K562 (cell line): ENCODE measurements around the gene SND1. TPM values are rescaled to one million over a fixed set of nuclear protein-coding genes. Genes with fewer than 3 reads are reported as not detected.
A peak's percentile ranks its signal among the peaks of the same experiment; 100 is the strongest.

Experiments used
- ATAC-seq: fragments of 200-7000 bp; cut with Tn5 transposase; 3 replicates; pipeline ENCODE4 v1.9.1; 2020; ENCODE audit warnings: moderate library complexity
- BruUV-seq: library from RNA; stranded (reverse); fragments of 400-500 nt; replicated peaks from 2 replicates; lab custom pipeline; 2021; lab: Mats Ljungman, UMichigan
- CTCF ChIA-PET: fragments of 300-600 bp; formaldehyde crosslinking; extraction: SDS; loops from one replicate; lab custom pipeline; 2021; ENCODE audit warnings: low intra/inter-chr PET ratio; lab: Yijun Ruan, JAX
- POLR2A ChIA-PET: fragments of 300-600, 350-650 bp; sonication (Branson Sonifier 250); formaldehyde crosslinking; extraction: SDS; loops from one replicate; lab custom pipeline; 2021; ENCODE audit warnings: antibody characterized with exemption, inconsistent platforms; lab: Yijun Ruan, JAX
- DNase-seq, 4 experiments: peaks; one replicate each; pipeline versions ENCODE4 v3.0.0 to v3.0.0-alpha.2; 2011 to 2018; ENCODE audit warnings: low spot score in 3 of 4, mixed read lengths in 3 of 4; ENCODE audit errors: extremely low read depth in 1 of 4
- FAIRE-seq: peaks from 2 replicates; lab custom pipeline; 2011; peaks lifted over from hg19 to GRCh38; lab: Jason Lieb, UNC
- H2AFZ ChIP-seq: 2 replicates; pipeline ENCODE4 v1.6.0; 2011; ENCODE audit warnings: low read depth, low read length, control low read depth, inconsistent platforms
- H3K27ac ChIP-seq: fragments of 200-600 bp; 3 replicates; pipeline ENCODE4 v1.8.0; 2011; ENCODE audit warnings: low read depth, mild to moderate bottlenecking, control low read depth, inconsistent platforms, low read length, moderate library complexity, mixed read lengths; ENCODE audit errors: extremely low read depth
- H3K27me3 ChIP-seq, 2 experiments: fragments of 300-600 bp in 1 of 2; 2 replicates in 1 of 2; 3 replicates in 1 of 2; pipeline versions ENCODE4 v1.6.0 to v1.8.0; 2011; ENCODE audit warnings: inconsistent platforms in 2 of 2, low read length in 2 of 2, mild to moderate bottlenecking in 1 of 2, mixed read lengths in 1 of 2, moderate library complexity in 1 of 2; ENCODE audit not compliant: control insufficient read depth in 2 of 2, insufficient read depth in 2 of 2
- H3K36me3 ChIP-seq: fragments of 300-600 bp; 3 replicates; pipeline ENCODE4 v1.8.0; 2011; ENCODE audit warnings: mild to moderate bottlenecking, low read length, inconsistent platforms; ENCODE audit not compliant: control insufficient read depth, insufficient read depth
- H3K4me1 ChIP-seq, 2 experiments: fragments of 200-600 bp in 1 of 2; replicated peaks in 1 of 2; 2 replicates in 1 of 2; 3 replicates in 1 of 2; pipeline versions ENCODE4 v1.5.1 to v1.8.0; 2011; ENCODE audit warnings: inconsistent platforms in 2 of 2, low read length in 2 of 2, mild to moderate bottlenecking in 1 of 2, mixed read lengths in 1 of 2, moderate library complexity in 1 of 2; ENCODE audit not compliant: control insufficient read depth in 2 of 2, insufficient read depth in 2 of 2
- H3K4me2 ChIP-seq: 2 replicates; pipeline ENCODE4 v1.6.1; 2011; ENCODE audit warnings: low read length, control low read depth, inconsistent platforms, mixed read lengths; ENCODE audit not compliant: insufficient read depth
- H3K4me3 ChIP-seq: fragments of 200-600 bp; sonication (generic), shearing (Covaris generic); 2 replicates; pipeline ENCODE4 v1.5.1; 2016; ENCODE audit warnings: control low read depth, inconsistent platforms
- H3K79me2 ChIP-seq: fragments of 200-600 bp; 3 replicates; pipeline ENCODE4 v1.8.0; 2011; ENCODE audit warnings: low read length, inconsistent platforms; ENCODE audit not compliant: control insufficient read depth, insufficient read depth
- H3K9ac ChIP-seq, 2 experiments: 2 replicates each; pipeline versions ENCODE4 v1.6.0 to v1.6.1; 2011; ENCODE audit warnings: low read depth in 2 of 2, low read length in 2 of 2, control low read depth in 1 of 2, inconsistent platforms in 1 of 2, mild to moderate bottlenecking in 1 of 2, mixed read lengths in 1 of 2; ENCODE audit not compliant: insufficient read depth in 1 of 2
- H3K9me1 ChIP-seq: one replicate; pipeline ENCODE4 v1.6.0; 2011; ENCODE audit warnings: inconsistent platforms, mild to moderate bottlenecking, low read length, moderate library complexity; ENCODE audit not compliant: control insufficient read depth, insufficient read depth
- H3K9me3 ChIP-seq: replicated peaks from 2 replicates; pipeline ENCODE4 v1.5.1; 2011; ENCODE audit warnings: low read depth, low read length, inconsistent platforms; ENCODE audit not compliant: control insufficient read depth, insufficient read depth
- H4K20me1 ChIP-seq: replicated peaks from 2 replicates; pipeline ENCODE4 v1.6.1; 2011; ENCODE audit warnings: low read length, inconsistent platforms, mixed read lengths; ENCODE audit not compliant: control insufficient read depth, insufficient read depth
- C11orf30 ChIP-seq: fragments of 450-650 bp; IDR thresholded peaks from 2 replicates; pipeline ENCODE4 v1.6.1; 2016; ENCODE audit warnings: low read depth, mild to moderate bottlenecking
- CGGBP1 ChIP-seq: fragments of 250-450 bp; sonication (Bioruptor Pico); IDR thresholded peaks from 2 replicates; pipeline ENCODE4 v1.9.0; 2021; ENCODE audit warnings: mild to moderate bottlenecking
- ESRRA ChIP-seq: fragments of 450-650 bp; IDR thresholded peaks from 2 replicates; pipeline ENCODE4 v1.6.1; 2014; ENCODE audit warnings: low read depth, mild to moderate bottlenecking, moderate library complexity, borderline replicate concordance
- GATA2 ChIP-seq: sonication (generic); formaldehyde crosslinking; IDR thresholded peaks from 2 replicates; pipeline ENCODE4 v1.4.0; 2020; ENCODE audit warnings: mild to moderate bottlenecking, missing genetic modification reagents
- HMBOX1 ChIP-seq: sonication (generic); IDR thresholded peaks from 2 replicates; pipeline ENCODE4 v1.6.1; 2016
- MBD1 ChIP-seq: fragments of 250-450 bp; sonication (Bioruptor Pico); IDR thresholded peaks from 2 replicates; pipeline ENCODE4 v1.8.0; 2022; ENCODE audit warnings: inconsistent platforms
- MEIS2 ChIP-seq: fragments of 450-650 bp; IDR thresholded peaks from 2 replicates; pipeline ENCODE4 v1.6.1; 2014; ENCODE audit warnings: mild to moderate bottlenecking; ENCODE audit not compliant: partially characterized antibody
- PBX2 ChIP-seq, 2 experiments: IDR thresholded peaks in 1 of 2; conservative IDR thresholded peaks in 1 of 2; 2 replicates each; pipeline ENCODE4 v1.6.1; 2016; ENCODE audit warnings: low read depth in 2 of 2, mild to moderate bottlenecking in 1 of 2, missing compliant biosample characterization in 1 of 2, missing genetic modification characterization in 1 of 2, moderate library complexity in 1 of 2
- PKNOX1 ChIP-seq: fragments of 450-650 bp; IDR thresholded peaks from 2 replicates; pipeline ENCODE4 v1.6.1; 2016
- RCOR1 ChIP-seq, 2 experiments: IDR thresholded peaks; 2 replicates each; pipeline ENCODE4 v1.6.1; 2012; ENCODE audit warnings: low read depth in 2 of 2, low read length in 2 of 2, borderline replicate concordance in 1 of 2, improper control_type of control experiment in 1 of 2
- SMARCA4 ChIP-seq: fragments of 450-650 bp; IDR thresholded peaks from 2 replicates; pipeline ENCODE4 v1.6.1; 2016
- YY1 ChIP-seq, 3 experiments: IDR thresholded peaks; 2 replicates each; pipeline ENCODE4 v1.6.1; 2011; ENCODE audit warnings: low read length in 2 of 3, mild to moderate bottlenecking in 2 of 3, moderate library complexity in 2 of 3, borderline replicate concordance in 1 of 3, control low read depth in 1 of 3, low read depth in 1 of 3; ENCODE audit not compliant: insufficient read depth in 3 of 3, insufficient replicate concordance in 2 of 3, control insufficient read depth in 1 of 3, insufficient read length in 1 of 3; ENCODE audit errors: extremely low read depth in 1 of 3
- ZNF282 ChIP-seq: sonication (generic); formaldehyde crosslinking; IDR thresholded peaks from 2 replicates; pipeline ENCODE4 v1.8.1; 2023; ENCODE audit warnings: missing genetic modification reagents
- ZNF316 ChIP-seq: fragments of 450-650 bp; IDR thresholded peaks from 2 replicates; pipeline ENCODE4 v1.6.1; 2016
- WGBS: fragments of 100-300 bp; shearing (Covaris generic); methylation state at CpG from one replicate; pipeline ENCODE4 v1.1.6; 2016; ENCODE audit warnings: low coverage, mixed read lengths; ENCODE audit not compliant: insufficient coverage; ENCODE audit errors: missing lambda C conversion rate; 5-methylcytosine and 5-hydroxymethylcytosine counted together
- in situ Hi-C: fragments of 300-500 bp; cut with MboI; formaldehyde crosslinking; loops from 4 replicates; pipeline ENCODE4 v1.15.0; 2018; ENCODE audit warnings: inconsistent platforms, mixed read lengths
- intact Hi-C: fragments of 100-400 bp; cut with micrococcal nuclease; formaldehyde crosslinking; loops from 2 replicates; pipeline ENCODE4 v1.14.2; 2022
- polyA plus RNA-seq, 8 experiments: library from polyadenylated mRNA; depleted of rRNA in 4 of 8; stranded (reverse) in 5 of 8; unstranded in 3 of 8; fragments of >200 nt; fragmentation: Nextera tagmentation in 2 of 8; fragmentation: Illumina TruSeq in 1 of 8; extraction: Ambion mirVana in 2 of 8; extraction: Trizol in 1 of 8; gene quantifications; 2 replicates each; pipeline versions ENCODE4 v1.2.1 to v1.2.3, GENCODE V29; 2011 to 2014; ENCODE audit warnings: inconsistent platforms in 1 of 8, missing spikeins in 1 of 8
- total RNA-seq, 7 experiments: library from RNA; depleted of rRNA in 6 of 7; stranded (reverse); fragments of >200 nt in 6 of 7; fragmentation: Illumina TruSeq in 2 of 7; extraction: Trizol in 2 of 7; gene quantifications; 2 replicates each; pipeline versions ENCODE4 v1.2.1 to v1.2.3, GENCODE V29; 2011 to 2021; ENCODE audit warnings: low replicate concordance in 1 of 7

Gene SND1
- total and polyA plus RNA-seq, 9 of the 15 experiments (the other 6 are each of a cell fraction or from before 2014, with no cell fraction given), result 46.5 to 307 (median 191) TPM

- POLR2A ChIA-PET, result interaction anchor here (0.6 to 3.4 kb wide), 3 partner anchors 10 to 560 kb away, joined by 3 to 16 read pairs (median 5); no protein-coding TSS in a partner anchor
- intact Hi-C loops, result no loop called here
- Histone ChIP-seq H3K9me3 (no peaks in the 10 kb centered on the region), H3K4me3 (no peak overlapping the region), H3K36me3 (peaks cover 5% of the 10 kb centered on the region), H3K27me3 (no peaks in the 10 kb centered on the region), H3K4me2 (no peak overlapping the region), H3K4me1 (peaks cover 17 to 37% of the 10 kb centered on the region in 2 experiments), H4K20me1 (peaks cover 8% of the 10 kb centered on the region), H3K9ac (no peak overlapping the region), H2AFZ (no peak overlapping the region), H3K27ac (no peak overlapping the region), H3K9me1 (no peaks in the 10 kb centered on the region), H3K79me2 (peaks cover 29% of the 10 kb centered on the region)
- FAIRE-seq, result no peak
- in situ Hi-C loops, result no loop called here
- ATAC-seq, result no peak
- DNase-seq, result no peak
- CTCF ChIA-PET, result interaction anchor here (0.6 kb wide), 1 partner anchor 498 kb away, joined by 3 read pairs; no protein-coding TSS in a partner anchor
- no TSS peak for BruUV-seq
- WGBS, result 41% methylated on average over 2 of the region's 2 CpGs
- TF ChIP-seq CGGBP1 (CRISPR knock-in tag) (no peak), ESRRA (peak; percentile 28; the same call in 1 of the 2 replicates), HMBOX1 (peak; percentile 59; the same call in 1 of the 2 replicates), MBD1 (peak; percentile 38; the same call in 1 of the 2 replicates), MEIS2 (peak; percentile 70), ZNF282 (CRISPR knock-in tag) (no peak), RCOR1 (IDR thresholded peaks at IDR 0.05; ENCODE audit: borderline replicate concordance in 1 of 2, low read depth in 2 of 2, low read length in 2 of 2) (peak in 1 of 2 experiments; percentile 32; a peak in 1 of 4 replicates), PKNOX1 (peak; percentile 45; the same call in 1 of the 2 replicates), PBX2 (CRISPR knock-in tag; IDR thresholded peaks at IDR 0.05; ENCODE audit: low read depth) (no peak), PBX2 (tag; conservative IDR thresholded peaks at IDR 0.05; ENCODE audit: low read depth) (peak; percentile 63; the same call in 1 of the 2 replicates), ZNF316 (0 out of 2 replicates have a peak, but pooled peaks have one; percentile 29), YY1 (IDR thresholded peaks at IDR 0.05; ENCODE audit: borderline replicate concordance in 1 of 3, control insufficient read depth in 1 of 3, extremely low read depth in 1 of 3, insufficient read depth in 3 of 3, insufficient read length in 1 of 3, insufficient replicate concordance in 2 of 3, low read depth in 1 of 3, low read length in 2 of 3) (no peak), C11orf30 (peak; percentile 43), GATA2 (0 out of 2 replicates have a peak, but pooled peaks have one; percentile 22), SMARCA4 (peak; percentile 25; the same call in 1 of the 2 replicates)
Observed at GRCh38 chr7:127648986-127649385, 3.0 kb upstream of the SND1 start.
